ENCODE results near the gene NUCB1. TPM values are rescaled to one million over a fixed set of nuclear protein-coding genes. Genes with fewer than 3 reads are reported as not detected.
"Not testable (repeated sequence)": the region's sequence is repeated elsewhere in the genome, so short reads cannot be mapped to it uniquely, and the experiment has no call there.

Gene NUCB1
- total RNA-seq, 1 experiment from 2014 or later: 102 TPM

- 0 out of 4 replicates have a peak overlapping the region, but pooled peaks of 1 of the 2 experiments have one; percentile 14 for H3K4me3 ChIP-seq (ENCODE audit: low read depth in 2 of 2, low read length in 2 of 2)
- peak; percentile 83 for DNase-seq (ENCODE audit: low read depth, low spot score)
- no peak for TF ChIP-seq SIN3A (IDR thresholded peaks at IDR 0.05; ENCODE audit: borderline replicate concordance, insufficient read depth, low read depth, low read length)
- TF ChIP-seq TCF7L2 (IDR thresholded peaks at IDR 0.05; ENCODE audit: low read depth, low read length): no peak
- TF ChIP-seq CTCF (IDR thresholded peaks at IDR 0.05): no peak
- no peak for TF ChIP-seq POLR2AphosphoS5 (IDR thresholded peaks at IDR 0.05; ENCODE audit: low read depth, low read length)
- TF ChIP-seq REST (IDR thresholded peaks at IDR 0.05; ENCODE audit: insufficient read depth in 1 of 2, low read depth in 2 of 2, low read length in 1 of 2): no peak
- intact Hi-C loops (cut with micrococcal nuclease; ENCODE audit: unreplicated experiment) (no loop called here), in situ Hi-C loops (cut with HindIII; ENCODE audit: low pct_unique_long_range_greater_than_20kb, low sequenced_read_pairs) (no loop called here)
- 0 out of 2 replicates have a peak, but pooled peaks cover 3% of the 10 kb centered on the region for H3K4me1 ChIP-seq (ENCODE audit: control insufficient read depth, insufficient read depth, low read length)
- no peaks in the 10 kb centered on the region for H3K36me3 ChIP-seq (ENCODE audit: control insufficient read depth, insufficient read depth, low read length)
- CTCF ChIA-PET: no interaction called here
- POLR2A ChIA-PET: no interaction called here
- no peaks in the 10 kb centered on the region for H3K27me3 ChIP-seq (ENCODE audit: control insufficient read depth, insufficient read depth, low read length)
- peak overlapping the region; percentile 61 for H3K27ac ChIP-seq (ENCODE audit: low read length)
- peak; percentile 76 for ATAC-seq
- no TSS peak for BruUV-seq (replicated peaks)
- no peaks in the 10 kb centered on the region for H3K9me3 ChIP-seq (ENCODE audit: control insufficient read depth, insufficient read depth, low read depth, low read length)
Observed at GRCh38 chr19:48926909-48927308, 26.8 kb downstream of the NUCB1 start.

GRCh38 chr19:48927692-48928091 lies 27.6 kb downstream of the NUCB1 start:
- ATAC-seq, CTCF ChIA-PET: not testable (repeated sequence)
- POLR2A ChIA-PET: interaction anchor here (0.7 kb wide), 1 partner anchor 294 kb away, joined by 8 read pairs; no protein-coding TSS in a partner anchor

GRCh38 chr19:48928164-48929025 lies 28.3 kb downstream of the NUCB1 start:
- ATAC-seq: no peak
- no peak for DNase-seq (ENCODE audit: low read depth, low spot score)
- no TSS peak for BruUV-seq (replicated peaks)
- CTCF ChIA-PET: no interaction called here
- Histone ChIP-seq H3K9me3 (ENCODE audit: control insufficient read depth, insufficient read depth, low read depth, low read length) (no peaks in the 10 kb centered on the region), H3K27ac (ENCODE audit: low read length) (no peak overlapping the region), H3K4me3 (ENCODE audit: low read depth in 2 of 2, low read length in 2 of 2) (no peak overlapping the region), H3K36me3 (ENCODE audit: control insufficient read depth, insufficient read depth, low read length) (no peaks in the 10 kb centered on the region), H3K27me3 (ENCODE audit: control insufficient read depth, insufficient read depth, low read length) (no peaks in the 10 kb centered on the region), H3K4me1 (ENCODE audit: control insufficient read depth, insufficient read depth, low read length) (0 out of 2 replicates have a peak, but pooled peaks cover 3% of the 10 kb centered on the region)
- TF ChIP-seq POLR2AphosphoS5 (IDR thresholded peaks at IDR 0.05; ENCODE audit: low read depth, low read length): no peak
- no peak for TF ChIP-seq SIN3A (IDR thresholded peaks at IDR 0.05; ENCODE audit: borderline replicate concordance, insufficient read depth, low read depth, low read length)
- no peak for TF ChIP-seq CTCF (IDR thresholded peaks at IDR 0.05)
- TF ChIP-seq REST (IDR thresholded peaks at IDR 0.05; ENCODE audit: insufficient read depth in 1 of 2, low read depth in 2 of 2, low read length in 1 of 2): no peak
- in situ Hi-C loops (cut with HindIII; ENCODE audit: low pct_unique_long_range_greater_than_20kb, low sequenced_read_pairs): no loop called here
- intact Hi-C loops (cut with micrococcal nuclease; ENCODE audit: unreplicated experiment): no loop called here
- POLR2A ChIA-PET: interaction anchor here (0.6 to 0.7 kb wide), 2 partner anchors 293 to 523 kb away, joined by 8 to 16 read pairs; no protein-coding TSS in a partner anchor

More at GRCh38 chr19:48927692-48928091, 27.6 kb downstream of the NUCB1 start:
- H3K9me3 ChIP-seq (ENCODE audit: control insufficient read depth, insufficient read depth, low read depth, low read length); BruUV-seq (replicated peaks); DNase-seq (ENCODE audit: low read depth, low spot score); intact Hi-C loops (cut with micrococcal nuclease; ENCODE audit: unreplicated experiment); H3K27me3 ChIP-seq (ENCODE audit: control insufficient read depth, insufficient read depth, low read length); H3K4me1 ChIP-seq (ENCODE audit: control insufficient read depth, insufficient read depth, low read length); H3K36me3 ChIP-seq (ENCODE audit: control insufficient read depth, insufficient read depth, low read length); H3K4me3 ChIP-seq (ENCODE audit: low read depth in 2 of 2, low read length in 2 of 2); in situ Hi-C loops (cut with HindIII; ENCODE audit: low pct_unique_long_range_greater_than_20kb, low sequenced_read_pairs): not testable (repeated sequence)
- peak overlapping the region; percentile 29; the same call in 1 of the 2 replicates for H3K27ac ChIP-seq (ENCODE audit: low read length)

All from Panc1 (cell line).